ENCODE measurements around the gene TMEM183A. TPM values are rescaled to one million over a fixed set of nuclear protein-coding genes. Genes with fewer than 3 reads are reported as not detected.

TMEM183A gene
- total and polyA plus RNA-seq, 9 of the 15 experiments (the other 6 are each of a cell fraction or from before 2014, with no cell fraction given) = 23.4 to 190 (median 124) TPM

- TF ChIP-seq ZNF436 (CRISPR knock-in tag; IDR thresholded peaks at IDR 0.05) (no peak), ETV5 (CRISPR knock-in tag; IDR thresholded peaks at IDR 0.05; ENCODE audit: low read depth) (peak; percentile 72; the same call in 1 of the 2 replicates), THAP12 (CRISPR knock-in tag; IDR thresholded peaks at IDR 0.05) (peak; percentile 97), CXXC5 (CRISPR knock-in tag; IDR thresholded peaks at IDR 0.05) (peak; percentile 95), NFXL1 (CRISPR knock-in tag; IDR thresholded peaks at IDR 0.05) (no peak), DDX20 (tag; IDR thresholded peaks at IDR 0.05; ENCODE audit: low read depth) (no peak), MYNN (IDR thresholded peaks at IDR 0.05) (0 out of 2 replicates have a peak, but pooled peaks have one; percentile 13), MYNN (CRISPR knock-in tag; IDR thresholded peaks at IDR 0.05) (no peak), ZNF232 (CRISPR knock-in tag; IDR thresholded peaks at IDR 0.05) (peak; percentile 72; the same call in 1 of the 2 replicates), ZNF12 (CRISPR knock-in tag; IDR thresholded peaks at IDR 0.05) (peak; percentile 65; the same call in 1 of the 2 replicates), TEAD1 (CRISPR knock-in tag; IDR thresholded peaks at IDR 0.05) (peak in 1 of 2 experiments; percentile 74; a peak in 2 of 4 replicates), RERE (CRISPR knock-in tag; IDR thresholded peaks at IDR 0.05; ENCODE audit: borderline replicate concordance) (no peak), GTF2A2 (tag; IDR thresholded peaks at IDR 0.05) (peak; percentile 52; the same call in 1 of the 2 replicates), RAD21 (CRISPR knock-in tag; conservative IDR thresholded peaks at IDR 0.05 in 1 of 2, IDR thresholded peaks at IDR 0.05 in 1 of 2) (peak in 1 of 2 experiments; percentile 0; a peak in 1 of 4 replicates), NFATC3 (IDR thresholded peaks at IDR 0.05) (no peak), L3MBTL2 (IDR thresholded peaks at IDR 0.05) (no peak), ZBTB8A (IDR thresholded peaks at IDR 0.05; ENCODE audit: partially characterized antibody) (no peak), KAT7 (CRISPR knock-in tag; IDR thresholded peaks at IDR 0.05; ENCODE audit: borderline replicate concordance) (peak; percentile 27; the same call in 1 of the 2 replicates), HES1 (IDR thresholded peaks at IDR 0.05; ENCODE audit: low read depth) (no peak), STAT5B (CRISPR knock-in tag; IDR thresholded peaks at IDR 0.05) (no peak)
These were observed 49.2 kb upstream of the TMEM183A start, which contains the start of gene ADIPOR1 (continued) for GRCh38 chr1:202957733-202958543.
